ENCODE data around the gene SFMBT1.

The SFMBT1 gene

GRCh38 chr3:52915294-52915693 lies 130.6 kb downstream of the SFMBT1 start:
- TF ChIP-seq FOXP2 (optimal IDR thresholded peaks at IDR 0.05; ENCODE audit: borderline replicate concordance, extremely low read depth, extremely low read length, insufficient read depth) = no peak
- no peak for TF ChIP-seq SIN3A (IDR thresholded peaks at IDR 0.05; ENCODE audit: borderline replicate concordance, insufficient read depth, low read length)
- no peak for TF ChIP-seq TAF1 (IDR thresholded peaks at IDR 0.05; ENCODE audit: borderline replicate concordance, insufficient read depth, low read length)
- no peak for TF ChIP-seq POLR2AphosphoS5 (IDR thresholded peaks at IDR 0.05; ENCODE audit: low read depth, low read length)
- TF ChIP-seq, protein P1, sequence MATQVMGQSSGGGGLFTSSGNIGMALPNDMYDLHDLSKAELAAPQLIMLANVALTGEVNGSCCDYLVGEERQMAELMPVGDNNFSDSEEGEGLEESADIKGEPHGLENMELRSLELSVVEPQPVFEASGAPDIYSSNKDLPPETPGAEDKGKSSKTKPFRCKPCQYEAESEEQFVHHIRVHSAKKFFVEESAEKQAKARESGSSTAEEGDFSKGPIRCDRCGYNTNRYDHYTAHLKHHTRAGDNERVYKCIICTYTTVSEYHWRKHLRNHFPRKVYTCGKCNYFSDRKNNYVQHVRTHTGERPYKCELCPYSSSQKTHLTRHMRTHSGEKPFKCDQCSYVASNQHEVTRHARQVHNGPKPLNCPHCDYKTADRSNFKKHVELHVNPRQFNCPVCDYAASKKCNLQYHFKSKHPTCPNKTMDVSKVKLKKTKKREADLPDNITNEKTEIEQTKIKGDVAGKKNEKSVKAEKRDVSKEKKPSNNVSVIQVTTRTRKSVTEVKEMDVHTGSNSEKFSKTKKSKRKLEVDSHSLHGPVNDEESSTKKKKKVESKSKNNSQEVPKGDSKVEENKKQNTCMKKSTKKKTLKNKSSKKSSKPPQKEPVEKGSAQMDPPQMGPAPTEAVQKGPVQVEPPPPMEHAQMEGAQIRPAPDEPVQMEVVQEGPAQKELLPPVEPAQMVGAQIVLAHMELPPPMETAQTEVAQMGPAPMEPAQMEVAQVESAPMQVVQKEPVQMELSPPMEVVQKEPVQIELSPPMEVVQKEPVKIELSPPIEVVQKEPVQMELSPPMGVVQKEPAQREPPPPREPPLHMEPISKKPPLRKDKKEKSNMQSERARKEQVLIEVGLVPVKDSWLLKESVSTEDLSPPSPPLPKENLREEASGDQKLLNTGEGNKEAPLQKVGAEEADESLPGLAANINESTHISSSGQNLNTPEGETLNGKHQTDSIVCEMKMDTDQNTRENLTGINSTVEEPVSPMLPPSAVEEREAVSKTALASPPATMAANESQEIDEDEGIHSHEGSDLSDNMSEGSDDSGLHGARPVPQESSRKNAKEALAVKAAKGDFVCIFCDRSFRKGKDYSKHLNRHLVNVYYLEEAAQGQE (IDR thresholded peaks at IDR 0.05; ENCODE audit: insufficient read depth in 1 of 2, low read depth in 2 of 2, low read length in 2 of 2) = no peak

DNA sequence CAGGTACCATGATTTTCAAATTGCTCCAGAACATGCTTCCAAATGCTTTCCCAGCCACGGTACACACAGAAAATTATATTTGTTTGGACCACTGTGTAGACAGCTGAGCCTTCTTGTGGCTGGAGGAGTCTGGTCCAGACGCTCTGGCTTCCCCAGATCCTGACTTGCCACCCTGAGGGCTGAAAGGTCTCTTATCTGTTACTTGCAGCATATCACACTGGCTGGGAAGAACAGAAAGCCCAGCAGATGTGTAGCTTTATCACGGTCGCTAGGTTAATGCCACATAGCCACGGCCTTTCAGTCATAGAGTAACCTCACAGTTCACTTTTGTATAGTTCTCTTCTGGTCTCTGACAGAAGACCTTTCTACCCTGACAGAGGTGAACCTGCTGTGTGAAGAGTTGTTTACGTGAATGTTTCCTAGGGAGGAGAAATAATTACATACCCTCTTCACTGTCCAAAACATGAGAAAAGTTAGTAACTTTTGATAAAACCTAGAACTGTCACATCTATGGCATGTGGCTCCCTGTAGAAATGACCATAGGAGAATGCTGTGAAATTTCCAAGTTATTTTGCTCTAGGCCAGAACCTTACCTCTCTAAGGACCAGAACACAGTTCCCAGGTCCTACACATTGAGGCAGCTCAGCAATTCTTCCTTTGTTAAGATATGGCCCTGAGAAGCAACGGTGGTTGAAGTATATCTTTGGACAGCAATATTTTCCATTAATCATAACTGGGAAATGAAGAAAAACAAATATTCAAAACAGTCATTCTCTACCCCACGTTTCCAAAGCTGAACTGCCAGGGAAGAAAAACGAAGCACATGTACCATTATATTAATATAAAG lies 132.8 kb downstream of the SFMBT1 start:
- TF ChIP-seq SIN3A (IDR thresholded peaks at IDR 0.05; ENCODE audit: borderline replicate concordance, insufficient read depth, low read length) = no peak

DNA sequence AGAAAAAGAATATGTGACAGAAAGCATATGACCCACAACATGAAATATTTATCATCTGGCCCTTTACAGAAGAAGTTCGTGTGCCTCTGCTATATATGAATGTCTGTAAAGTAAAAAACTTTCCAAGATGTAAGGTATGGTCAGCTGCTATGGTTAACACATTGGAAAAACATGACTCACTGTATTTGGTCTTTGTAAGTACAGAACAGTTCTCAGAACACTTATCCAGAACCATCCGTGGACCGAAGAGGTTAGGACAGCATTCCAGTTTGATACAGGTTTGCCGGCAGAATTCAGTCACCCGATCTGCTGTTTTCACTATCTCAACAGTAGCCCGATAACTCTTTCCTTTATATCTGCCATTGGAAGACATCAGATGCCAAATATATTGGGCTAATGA lies 135.1 kb downstream of the SFMBT1 start:
- TF ChIP-seq SIN3A (IDR thresholded peaks at IDR 0.05; ENCODE audit: borderline replicate concordance, insufficient read depth, low read length) (no peak), FOXP2 (optimal IDR thresholded peaks at IDR 0.05; ENCODE audit: borderline replicate concordance, extremely low read depth, extremely low read length, insufficient read depth) (no peak)

DNA sequence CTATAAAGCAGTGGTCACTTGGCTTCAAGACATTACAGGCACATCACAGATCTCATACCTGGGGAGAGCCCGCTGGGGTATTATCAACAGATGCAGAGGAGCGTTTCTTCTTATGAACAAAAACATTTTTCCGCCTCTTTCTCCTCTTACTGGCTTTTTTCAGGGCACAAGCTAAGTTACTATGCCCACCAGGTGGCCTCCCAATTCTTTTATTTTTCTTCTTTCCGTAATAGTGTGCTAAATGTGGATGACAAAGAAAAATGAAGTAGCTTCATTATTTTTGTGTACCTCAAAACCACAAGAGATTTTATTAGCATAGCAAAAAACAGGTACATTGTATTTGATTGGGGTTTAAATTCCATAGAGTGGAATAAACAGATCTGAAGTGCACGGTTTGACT lies 138.4 kb downstream of the SFMBT1 start:
- TF ChIP-seq, protein P1 (IDR thresholded peaks at IDR 0.05; ENCODE audit: insufficient read depth in 1 of 2, low read depth in 2 of 2, low read length in 2 of 2) = no peak

DNA sequence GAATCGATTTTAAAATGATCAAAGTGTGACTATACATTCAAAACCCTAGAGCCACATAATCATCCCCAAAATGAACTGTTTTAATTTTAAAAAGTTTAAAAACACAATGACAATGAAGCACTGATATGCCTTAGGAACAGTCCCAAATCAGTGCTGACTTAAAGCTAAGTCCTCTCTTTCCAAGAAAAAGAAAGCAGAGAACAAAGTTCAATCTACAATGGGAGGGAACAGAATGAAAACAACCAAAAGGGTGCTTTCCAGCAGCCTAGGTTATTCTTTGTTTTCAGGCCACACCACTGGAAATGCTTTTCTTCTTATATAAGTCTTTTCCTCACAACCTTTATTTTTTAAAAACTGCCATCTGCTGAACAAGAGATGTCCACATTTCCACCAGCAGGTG lies 141.3 kb downstream of the SFMBT1 start:
- no peak for TF ChIP-seq SIN3A (IDR thresholded peaks at IDR 0.05; ENCODE audit: borderline replicate concordance, insufficient read depth, low read length)
- TF ChIP-seq POLR2AphosphoS5 (IDR thresholded peaks at IDR 0.05; ENCODE audit: low read depth, low read length) = no peak

- TF ChIP-seq, protein P1 (IDR thresholded peaks at IDR 0.05; ENCODE audit: insufficient read depth in 1 of 2, low read depth in 2 of 2, low read length in 2 of 2) = no peak
- TF ChIP-seq FOXP2 (optimal IDR thresholded peaks at IDR 0.05; ENCODE audit: borderline replicate concordance, extremely low read depth, extremely low read length, insufficient read depth) (no peak), SIN3A (IDR thresholded peaks at IDR 0.05; ENCODE audit: borderline replicate concordance, insufficient read depth, low read length) (no peak), TAF1 (IDR thresholded peaks at IDR 0.05; ENCODE audit: borderline replicate concordance, insufficient read depth, low read length) (no peak), POLR2AphosphoS5 (IDR thresholded peaks at IDR 0.05; ENCODE audit: low read depth, low read length) (no peak)
Observed at GRCh38 chr3:52904000-52904399, 141.9 kb downstream of the SFMBT1 start.

Measured in PFSK-1 (cell line).